Dedifferentiated amniotic fluid mesenchymal stem cell (primary cell): ENCODE measurements around the gene NELL2.

Experiments used
- DNase-seq: peaks from one replicate; pipeline ENCODE4 v3.0.0-alpha.2; 2016; ENCODE audit errors: extremely low spot score

Gene NELL2

DNA sequence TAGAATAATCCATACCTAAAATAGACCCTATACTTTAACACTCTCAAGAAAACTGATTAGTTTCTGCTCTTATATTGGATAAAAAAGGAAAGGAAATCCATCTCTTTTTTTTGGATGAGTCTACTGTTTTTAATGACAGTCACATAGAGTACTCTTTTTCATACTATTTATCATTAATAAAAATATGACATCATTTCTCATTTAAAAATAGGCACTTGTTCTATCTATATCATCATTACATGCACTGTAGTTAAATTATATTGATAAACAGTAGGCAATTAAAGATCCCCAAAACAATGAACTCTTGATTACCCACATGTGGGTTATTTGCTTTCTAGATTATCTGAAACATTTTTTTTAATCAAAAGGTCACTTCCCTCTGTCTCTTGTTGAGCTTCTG, 338.8 kb downstream of the NELL2 start:
- DNase-seq = no peak

GRCh38 chr12:44532940-44533339, 343.2 kb downstream of the NELL2 start:
- no peak for DNase-seq

GRCh38 chr12:44531320-44531971, 344.7 kb downstream of the NELL2 start:
- no peak for DNase-seq

GRCh38 chr12:44526655-44527182, 349.4 kb downstream of the NELL2 start:
- no peak for DNase-seq

DNA sequence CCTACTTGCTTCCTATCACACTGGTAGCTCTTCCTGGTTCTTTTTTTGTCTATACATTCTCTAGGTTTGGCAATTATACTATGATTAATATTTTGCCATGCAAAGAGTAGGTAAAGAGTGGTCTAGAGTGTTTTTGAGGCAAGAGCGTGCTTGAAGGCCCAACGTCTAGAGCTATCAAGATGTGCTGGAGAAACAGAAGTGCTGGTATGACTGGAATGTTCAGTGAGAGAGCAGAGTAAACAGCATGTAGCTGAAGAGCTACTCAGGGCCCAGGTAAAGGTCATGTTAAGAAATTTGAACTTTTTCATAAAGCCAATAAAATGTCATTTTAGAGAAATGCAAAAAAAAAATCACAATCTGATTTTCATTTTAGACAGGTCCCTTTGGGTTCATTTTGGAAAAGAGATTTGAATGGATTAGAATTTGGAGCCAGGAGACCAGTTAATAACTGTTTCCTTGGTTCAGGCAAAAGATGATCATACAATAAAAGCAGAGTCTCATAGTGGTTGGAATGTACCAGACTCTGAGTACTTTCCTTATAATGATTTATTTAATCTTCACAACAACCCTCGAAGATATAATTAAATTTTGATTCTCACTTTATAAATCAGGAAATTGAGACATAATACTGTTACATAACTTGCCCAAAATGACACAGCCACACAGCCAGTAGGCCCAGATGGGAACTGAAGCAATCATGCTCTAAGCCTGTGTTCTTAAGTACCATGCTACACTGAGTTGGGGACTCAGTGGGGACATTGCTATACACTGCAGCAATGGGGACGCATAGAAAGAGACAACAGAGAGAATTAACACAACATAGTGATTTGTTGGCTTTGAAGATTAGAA, 350.1 kb downstream of the NELL2 start:
- DNase-seq = no peak

DNA sequence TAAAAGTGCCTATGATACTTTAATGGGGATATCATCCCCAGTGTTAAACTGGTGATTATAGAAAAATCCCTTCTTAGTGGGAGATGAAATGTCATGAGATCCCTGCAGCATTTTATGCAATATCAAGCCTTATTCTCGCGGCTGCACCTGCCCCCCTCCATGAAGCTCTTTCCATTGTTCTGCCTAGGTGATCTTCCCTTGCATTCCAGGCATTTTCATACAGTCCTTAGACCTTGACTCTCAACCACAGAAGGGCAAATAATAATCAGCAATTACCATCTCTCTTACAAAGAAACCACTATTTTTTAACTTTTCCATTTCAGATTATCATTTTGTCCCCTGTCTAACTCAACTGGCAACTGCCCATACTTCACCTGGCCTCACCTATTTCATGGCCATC, 352.3 kb downstream of the NELL2 start:
- no peak for DNase-seq

DNA sequence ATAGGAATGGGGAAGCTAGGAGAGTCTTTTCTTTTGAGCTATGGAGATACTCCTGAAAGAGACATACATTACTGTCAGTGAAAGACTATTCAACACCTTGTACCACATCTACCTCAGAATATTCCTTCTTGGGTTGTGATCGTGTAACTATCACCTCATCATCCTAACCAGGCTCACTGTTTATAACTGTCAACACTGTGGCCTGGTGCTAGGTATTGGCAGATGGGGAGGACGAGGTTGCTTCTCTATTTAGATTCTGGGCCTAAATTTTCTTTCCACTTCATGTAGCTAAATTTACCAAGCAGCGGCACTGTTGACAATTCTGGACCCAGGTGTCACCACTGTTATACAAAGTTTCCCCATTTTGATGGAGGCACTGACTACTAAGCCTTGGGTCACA, 354.4 kb downstream of the NELL2 start:
- DNase-seq = no peak

- no peak for DNase-seq
These were observed 356.2 kb downstream of the NELL2 start for GRCh38 chr12:44519931-44520330.

DNA sequence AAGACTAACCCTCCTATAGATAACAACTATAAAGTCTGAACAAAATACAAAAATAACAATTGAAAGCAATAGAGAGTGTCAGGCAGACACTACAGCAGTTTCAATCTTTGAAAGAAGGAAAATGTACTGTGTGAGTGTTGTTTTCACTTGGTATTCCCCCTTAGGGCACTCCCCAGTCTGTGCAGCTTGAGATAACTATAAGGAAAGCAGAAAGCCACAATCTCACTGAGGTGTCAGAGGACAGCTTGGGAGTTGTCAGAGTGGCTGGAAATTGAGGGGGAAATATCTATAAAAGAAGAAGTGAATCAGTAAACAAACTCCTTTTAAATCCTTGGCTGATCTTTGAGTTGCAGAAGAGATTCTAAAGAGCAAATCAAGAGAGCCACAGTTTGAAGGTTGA, 364.8 kb downstream of the NELL2 start:
- DNase-seq = no peak

GRCh38 chr12:44510510-44510909, 365.6 kb downstream of the NELL2 start:
- DNase-seq = no peak

DNA sequence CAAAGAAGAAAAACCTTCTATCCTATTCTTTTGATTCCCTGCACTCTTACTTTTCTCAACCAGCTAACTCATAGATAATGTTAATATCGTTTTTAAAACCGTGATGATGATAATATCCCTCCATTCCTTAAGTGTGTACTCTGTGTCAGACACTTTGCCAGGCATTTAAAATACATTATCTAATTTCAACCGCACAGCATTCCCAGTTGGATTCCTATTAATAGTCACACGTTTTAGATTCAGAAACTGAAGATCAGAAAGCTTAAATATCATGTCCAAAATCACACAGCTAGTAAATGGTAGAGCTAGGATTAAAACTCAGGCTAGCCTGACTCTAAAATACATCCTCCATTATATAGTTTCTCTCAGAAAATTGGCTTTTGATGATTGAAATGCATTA, 366.0 kb downstream of the NELL2 start:
- DNase-seq = no peak

GRCh38 chr12:44509471-44509870, 366.6 kb downstream of the NELL2 start:
- no peak for DNase-seq

GRCh38 chr12:44507461-44507860, 368.7 kb downstream of the NELL2 start:
- DNase-seq = no peak

GRCh38 chr12:44504799-44505198, 371.3 kb downstream of the NELL2 start:
- DNase-seq = no peak

GRCh38 chr12:44503329-44503728, 372.8 kb downstream of the NELL2 start:
- DNase-seq = no peak

GRCh38 chr12:44502681-44503080, 373.4 kb downstream of the NELL2 start:
- DNase-seq = no peak

- no peak for DNase-seq
These were observed 375.7 kb downstream of the NELL2 start for GRCh38 chr12:44500423-44500822.

DNA sequence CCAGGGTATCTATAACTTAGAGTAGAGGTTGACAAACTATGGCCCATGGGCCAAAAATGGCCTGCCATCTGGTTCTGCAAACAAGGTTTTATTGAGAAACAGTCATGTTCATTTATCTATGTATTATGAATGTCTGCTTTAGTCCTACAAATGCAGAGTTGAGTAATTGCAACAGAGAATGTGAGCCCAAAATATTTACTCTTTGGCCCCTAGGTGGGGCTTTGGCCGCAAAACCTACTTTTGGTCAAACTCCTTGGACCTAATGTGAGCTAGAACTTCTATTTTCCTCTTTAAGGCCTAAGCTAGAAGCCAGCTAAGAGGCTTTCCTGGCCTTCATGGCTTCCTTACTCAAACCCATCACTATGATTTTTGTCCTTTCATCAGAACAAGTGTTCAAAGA, 379.1 kb downstream of the NELL2 start:
- DNase-seq = no peak

- DNase-seq = no peak
These were observed 385.9 kb downstream of the NELL2 start for GRCh38 chr12:44490181-44490580.

DNA sequence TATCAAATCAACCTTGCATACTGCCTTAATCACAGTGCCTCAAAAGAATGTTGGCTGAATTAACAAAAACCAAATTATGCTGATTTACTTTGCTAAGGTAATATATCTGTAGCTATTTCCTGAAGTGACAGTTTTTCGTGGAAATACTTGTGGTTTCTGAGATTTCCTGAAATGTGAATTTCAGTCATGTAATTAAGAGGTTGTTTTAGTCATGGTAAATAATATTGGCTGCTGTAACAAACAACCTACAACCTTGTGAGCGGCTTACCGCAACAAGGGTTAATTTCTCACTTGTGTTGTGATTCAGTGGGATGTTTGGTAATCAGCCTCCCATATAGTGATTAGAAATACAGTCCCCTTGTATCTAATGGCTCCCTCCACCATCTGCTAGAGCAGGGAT, 387.9 kb downstream of the NELL2 start:
- no peak for DNase-seq

DNA sequence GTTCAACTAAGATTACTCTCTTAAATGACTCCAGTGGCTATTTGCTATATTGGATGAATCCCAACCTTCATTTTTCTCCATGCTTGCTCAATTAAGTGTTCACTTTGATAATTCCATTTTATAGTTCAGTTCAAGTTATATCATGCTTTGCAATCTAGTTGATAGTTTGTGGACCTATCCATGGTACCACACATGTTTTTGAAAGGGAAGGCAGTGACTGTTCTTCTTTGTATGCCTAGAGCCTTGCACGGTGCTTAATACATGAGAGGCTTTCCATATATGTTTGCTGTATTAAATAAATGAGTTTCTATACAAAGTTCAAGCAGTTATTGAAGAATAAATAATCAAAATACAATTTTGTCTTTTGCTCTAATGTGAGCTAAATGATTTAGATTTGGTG, 391.3 kb downstream of the NELL2 start:
- DNase-seq = no peak

DNA sequence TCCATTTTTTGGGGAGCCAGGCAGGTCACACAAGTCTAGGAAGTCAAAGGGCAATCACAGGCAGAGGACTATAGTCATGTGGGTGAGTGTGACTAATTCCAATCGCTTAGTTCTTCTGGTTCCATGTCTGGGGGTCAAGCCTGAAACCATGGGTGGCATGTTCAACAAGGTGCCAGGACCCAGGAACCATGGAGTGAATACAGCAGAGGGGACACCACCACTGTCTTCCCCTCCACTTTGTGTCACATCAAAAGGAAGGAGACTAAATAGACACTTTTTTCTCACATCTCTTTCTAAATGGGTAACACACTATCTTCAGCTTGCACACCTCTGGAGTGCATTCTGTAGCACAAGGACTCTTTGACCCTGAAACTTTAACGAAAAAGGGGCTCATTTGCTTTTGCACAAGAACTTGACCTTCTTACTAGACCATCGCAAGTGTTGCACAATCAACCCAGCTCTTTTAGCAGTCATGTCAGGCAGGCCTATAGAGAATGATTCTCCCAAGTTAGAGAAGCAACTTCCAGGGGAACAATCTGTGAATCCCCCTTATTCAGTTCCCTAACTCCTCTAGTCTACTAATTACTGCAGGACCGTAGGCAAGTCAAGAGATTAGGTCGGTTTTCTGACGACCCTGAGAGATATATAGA, 398.7 kb downstream of the NELL2 start:
- no peak for DNase-seq

DNA sequence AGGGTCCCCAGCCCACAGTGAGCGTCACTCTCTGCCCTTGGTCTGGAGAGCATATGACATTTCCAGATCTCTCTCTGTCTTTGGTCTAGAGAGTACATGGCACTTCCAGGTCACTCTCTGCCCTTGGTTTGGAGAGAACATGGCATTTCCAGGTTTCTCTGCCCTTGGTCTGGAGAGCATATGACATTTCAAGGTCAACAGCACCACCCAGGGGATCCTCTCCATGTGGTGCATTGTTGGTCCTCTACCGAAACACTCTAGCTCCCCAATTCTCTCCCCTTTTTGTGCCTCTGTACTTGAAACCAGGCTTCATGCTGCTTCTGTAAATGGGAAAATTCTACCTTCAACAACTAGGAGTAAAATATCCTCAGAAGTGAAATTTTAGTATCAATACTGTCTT, 399.4 kb downstream of the NELL2 start:
- no peak for DNase-seq
